ENCODE measurements around the gene GUK1.

Gene GUK1

DNA sequence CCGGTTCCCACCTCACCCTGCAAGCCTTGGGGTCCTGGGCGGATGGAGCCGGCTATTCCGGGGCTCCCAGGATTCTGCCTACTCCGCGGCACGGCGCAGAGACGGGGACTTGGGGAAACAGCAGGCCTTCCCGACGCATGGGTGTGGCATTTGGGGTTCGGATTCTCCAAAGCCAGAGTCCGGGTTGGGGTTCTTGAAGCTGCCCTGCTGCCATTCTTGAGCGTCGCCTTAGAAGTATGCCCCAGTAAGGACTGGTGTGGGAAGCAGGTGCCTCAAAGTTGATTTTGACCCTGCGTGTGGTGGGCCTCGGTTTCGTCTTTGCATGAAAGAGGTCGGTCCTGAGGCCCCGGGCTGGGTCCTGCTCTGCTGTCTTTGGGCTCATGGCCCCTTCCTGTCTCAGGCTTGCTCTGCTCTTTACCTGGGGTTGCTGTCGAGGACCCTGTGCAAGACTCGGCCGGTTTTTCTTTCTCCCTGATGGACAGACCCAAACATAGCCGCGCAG, 696 bp downstream of the GUK1 start:
- peak overlapping the region; percentile 98 for H3K9ac ChIP-seq (ENCODE audit: low read length)
- H3K36me3 ChIP-seq (ENCODE audit: control insufficient read depth, insufficient read depth, low read length, severe bottlenecking) = peaks cover 5% of the 10 kb centered on the region
- DNase-seq (ENCODE audit: low read depth) = no peak
- H3K27me3 ChIP-seq (replicated peaks; ENCODE audit: control insufficient read depth, insufficient read depth, low read length) = peaks cover 7% of the 10 kb centered on the region
- H3K4me1 ChIP-seq (ENCODE audit: control insufficient read depth, insufficient read depth, low read length) = peaks cover 31% of the 10 kb centered on the region
- peak overlapping the region; percentile 97 for H3K4me3 ChIP-seq (ENCODE audit: low read length)
- no peaks in the 10 kb centered on the region for H3K9me3 ChIP-seq (ENCODE audit: control insufficient read depth, low read length)

DNA sequence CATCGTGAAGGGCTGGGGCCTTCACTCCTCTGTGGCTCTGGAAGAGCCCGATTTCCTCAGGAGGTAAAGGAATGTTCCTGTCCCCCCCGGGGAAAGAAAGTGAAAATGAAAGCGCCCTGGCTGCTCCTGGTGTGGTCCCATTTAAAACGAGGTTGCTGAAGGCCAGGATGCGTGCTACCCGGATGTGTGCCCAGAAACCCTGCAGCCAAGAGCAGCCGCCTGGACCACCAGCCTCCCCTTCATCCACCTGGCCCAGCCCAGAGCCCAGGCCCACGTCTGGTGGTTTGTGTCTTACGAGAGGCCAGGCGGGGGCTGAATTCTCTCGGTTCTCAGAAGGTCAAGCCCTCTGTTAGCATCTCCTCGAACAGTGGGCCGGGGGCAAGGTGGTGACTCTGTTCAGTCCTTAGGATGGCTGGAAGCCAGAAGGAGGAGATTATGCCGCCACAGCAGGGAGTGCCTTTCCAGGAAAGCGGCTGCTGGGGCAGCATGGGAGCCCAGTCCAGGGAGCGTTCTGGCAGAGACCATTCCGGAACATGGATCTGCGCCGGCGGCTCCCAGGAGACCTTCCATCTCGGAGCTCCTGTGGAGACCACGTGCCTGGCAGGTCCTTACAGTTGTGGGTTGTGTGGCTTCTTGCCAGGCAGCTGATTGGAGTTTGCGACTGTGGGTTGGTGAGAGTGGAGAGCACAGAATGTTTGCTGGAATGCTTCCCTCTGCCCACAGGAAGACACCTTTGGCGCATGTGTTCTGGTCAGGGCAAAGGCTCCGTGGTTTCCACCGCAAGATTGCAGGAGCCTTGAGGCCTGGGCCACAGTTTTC, 1.4 kb downstream of the GUK1 start:
- Histone ChIP-seq H3K27me3 (replicated peaks; ENCODE audit: control insufficient read depth, insufficient read depth, low read length) (peaks cover 4% of the 10 kb centered on the region), H3K9me3 (ENCODE audit: control insufficient read depth, low read length) (no peaks in the 10 kb centered on the region), H3K9ac (ENCODE audit: low read length) (peak overlapping the region; percentile 98), H3K4me3 (ENCODE audit: low read length) (peak overlapping the region; percentile 97), H3K4me1 (ENCODE audit: control insufficient read depth, insufficient read depth, low read length) (peaks cover 31% of the 10 kb centered on the region), H3K36me3 (ENCODE audit: control insufficient read depth, insufficient read depth, low read length, severe bottlenecking) (peaks cover 8% of the 10 kb centered on the region)
- peak; percentile 40 for DNase-seq (ENCODE audit: low read depth)

DNA sequence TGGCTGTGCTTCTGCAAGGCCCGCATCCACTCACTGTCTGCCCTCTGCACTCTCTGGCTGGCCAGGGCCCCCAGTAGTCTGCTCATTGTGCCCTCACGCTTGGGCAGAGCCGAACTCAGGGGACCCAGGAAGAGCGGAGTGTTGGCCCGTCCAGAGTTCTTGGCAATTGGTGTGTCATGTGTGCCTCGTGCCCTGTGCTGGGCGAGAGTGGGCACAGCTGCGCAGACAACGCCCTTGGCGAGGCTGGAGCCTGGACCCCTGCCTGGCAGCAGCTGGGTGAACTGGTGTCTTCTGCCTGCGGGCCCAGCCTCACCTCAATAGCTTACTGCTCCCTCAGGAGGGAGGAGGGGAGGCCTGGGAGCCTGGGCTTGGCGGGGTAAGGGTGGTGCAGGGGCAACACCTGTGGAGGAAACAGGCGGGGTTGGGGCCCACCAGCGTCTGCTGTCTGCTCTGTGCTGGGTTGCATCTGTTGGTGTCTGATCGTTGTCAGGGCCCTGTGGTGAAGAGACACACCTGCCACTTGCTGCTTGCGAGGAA, 2.1 kb downstream of the GUK1 start:
- Histone ChIP-seq H3K9ac (ENCODE audit: low read length) (peak overlapping the region; percentile 98), H3K27me3 (replicated peaks; ENCODE audit: control insufficient read depth, insufficient read depth, low read length) (no peaks in the 10 kb centered on the region), H3K4me3 (ENCODE audit: low read length) (peak overlapping the region; percentile 97), H3K9me3 (ENCODE audit: control insufficient read depth, low read length) (no peaks in the 10 kb centered on the region), H3K36me3 (ENCODE audit: control insufficient read depth, insufficient read depth, low read length, severe bottlenecking) (peaks cover 13% of the 10 kb centered on the region), H3K4me1 (ENCODE audit: control insufficient read depth, insufficient read depth, low read length) (peaks cover 31% of the 10 kb centered on the region)
- DNase-seq (ENCODE audit: low read depth) = no peak

DNA sequence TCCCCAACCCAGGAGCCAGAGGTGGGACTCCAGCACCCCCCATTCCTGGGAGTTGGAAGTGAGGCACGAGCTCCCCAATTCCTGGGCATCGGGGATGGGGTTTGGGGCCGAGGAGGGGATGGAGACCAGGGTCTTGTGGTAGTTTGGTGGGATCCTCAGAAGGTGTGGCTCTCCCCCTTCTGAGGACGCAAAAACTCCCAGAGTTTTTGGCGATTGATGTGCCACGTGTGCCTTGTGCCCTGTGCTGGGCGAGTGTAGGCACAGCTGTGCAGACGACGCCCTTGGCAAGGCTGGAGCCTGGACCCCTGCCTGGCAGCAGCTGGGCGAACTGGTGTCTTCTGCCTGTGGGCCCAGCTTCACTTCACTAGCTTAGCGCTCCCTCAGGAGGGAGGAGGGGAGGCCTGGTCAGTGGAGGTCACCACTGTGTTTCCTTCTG, 2.6 kb downstream of the GUK1 start:
- H3K27me3 ChIP-seq (replicated peaks; ENCODE audit: control insufficient read depth, insufficient read depth, low read length) = no peaks in the 10 kb centered on the region
- peaks cover 18% of the 10 kb centered on the region for H3K36me3 ChIP-seq (ENCODE audit: control insufficient read depth, insufficient read depth, low read length, severe bottlenecking)
- H3K9ac ChIP-seq (ENCODE audit: low read length) = peak overlapping the region; percentile 98
- DNase-seq (ENCODE audit: low read depth) = no peak
- H3K4me1 ChIP-seq (ENCODE audit: control insufficient read depth, insufficient read depth, low read length) = peaks cover 31% of the 10 kb centered on the region
- H3K4me3 ChIP-seq (ENCODE audit: low read length) = peak overlapping the region; percentile 97
- no peaks in the 10 kb centered on the region for H3K9me3 ChIP-seq (ENCODE audit: control insufficient read depth, low read length)

DNA sequence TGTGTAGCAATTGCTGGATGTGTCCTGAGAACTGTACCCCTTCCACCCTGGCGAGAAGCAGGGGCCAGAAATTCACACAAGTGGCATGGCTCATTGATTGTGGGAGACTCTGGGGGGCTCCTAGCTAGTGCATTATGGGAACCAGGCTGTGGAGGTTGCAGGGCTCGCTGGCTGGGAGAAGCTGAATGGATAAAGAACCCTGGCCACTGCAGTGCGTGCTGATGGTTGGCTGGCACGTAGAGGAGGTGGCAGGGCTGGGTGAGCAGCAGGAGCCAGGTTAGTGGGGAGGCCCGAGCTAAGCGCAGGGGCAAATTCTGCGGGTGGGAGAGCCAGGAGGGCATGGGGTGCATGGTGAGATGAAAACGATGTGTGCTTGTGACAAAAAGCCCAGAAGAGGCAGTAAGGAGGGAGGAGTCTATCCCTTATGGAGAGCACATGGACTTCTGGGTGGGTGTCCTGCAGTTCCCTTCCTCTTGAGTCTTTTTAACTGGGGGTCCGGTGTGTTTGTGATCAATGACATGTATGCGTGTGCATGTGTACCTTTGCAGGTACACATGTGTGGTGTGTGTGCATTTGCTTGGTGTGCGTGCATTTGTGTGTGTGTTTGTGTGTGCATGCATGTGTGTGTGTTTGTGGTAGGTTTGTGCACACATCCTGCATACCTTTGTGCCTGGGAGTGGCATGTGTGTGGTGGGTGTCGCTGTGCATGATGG, 3.6 kb downstream of the GUK1 start:
- Histone ChIP-seq H3K27me3 (replicated peaks; ENCODE audit: control insufficient read depth, insufficient read depth, low read length) (no peaks in the 10 kb centered on the region), H3K9me3 (ENCODE audit: control insufficient read depth, low read length) (no peaks in the 10 kb centered on the region), H3K4me3 (ENCODE audit: low read length) (no peak overlapping the region)

DNA sequence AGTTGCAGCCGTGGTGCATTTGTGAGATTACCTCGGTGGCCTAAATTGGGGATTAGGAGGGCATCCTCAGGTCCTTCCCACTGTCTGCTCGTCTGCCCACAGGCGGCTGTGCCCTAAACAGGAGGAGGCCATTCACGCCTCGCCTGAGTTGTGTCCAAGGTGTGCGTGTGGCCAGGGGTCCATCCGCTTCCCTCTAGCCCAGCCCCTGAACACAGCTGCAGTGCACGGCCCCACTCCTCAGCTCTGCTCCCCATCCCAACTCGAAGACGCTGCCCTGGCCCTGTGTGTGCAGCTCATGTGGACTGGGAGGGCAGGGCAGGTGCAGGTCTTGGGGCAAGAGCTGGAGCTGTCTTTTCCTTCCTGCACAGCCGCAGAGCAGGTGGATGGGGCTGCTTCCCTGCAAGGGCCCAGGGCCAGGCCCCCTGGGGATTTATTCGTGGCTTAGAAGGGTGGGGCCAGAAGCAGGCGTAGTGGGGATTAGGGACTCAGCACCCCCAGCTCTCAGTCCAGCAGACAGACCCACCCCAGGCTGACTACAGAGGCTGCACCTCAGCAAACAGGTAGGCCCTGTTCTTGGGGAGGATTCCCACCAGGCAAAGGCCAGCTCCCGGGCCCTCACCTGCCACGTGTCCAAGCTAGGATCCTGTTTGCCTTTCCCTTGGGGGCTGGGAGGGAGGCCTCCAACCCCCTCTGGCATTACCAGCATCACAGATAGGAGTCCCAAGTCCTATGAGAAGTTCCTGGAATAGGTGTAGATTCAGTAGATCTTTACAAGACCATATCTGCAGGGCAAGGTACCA, 4.3 kb downstream of the GUK1 start:
- Histone ChIP-seq H3K4me3 (ENCODE audit: low read length) (no peak overlapping the region), H3K36me3 (ENCODE audit: control insufficient read depth, insufficient read depth, low read length, severe bottlenecking) (peaks cover 30% of the 10 kb centered on the region), H3K4me1 (ENCODE audit: control insufficient read depth, insufficient read depth, low read length) (peaks cover 42% of the 10 kb centered on the region), H3K27me3 (replicated peaks; ENCODE audit: control insufficient read depth, insufficient read depth, low read length) (no peaks in the 10 kb centered on the region), H3K9ac (ENCODE audit: low read length) (peak overlapping the region; percentile 26), H3K9me3 (ENCODE audit: control insufficient read depth, low read length) (no peaks in the 10 kb centered on the region)
- no peak for DNase-seq (ENCODE audit: low read depth)

More for the DNA sequence above, 3.6 kb downstream of the GUK1 start:
- peaks cover 26% of the 10 kb centered on the region for H3K36me3 ChIP-seq (ENCODE audit: control insufficient read depth, insufficient read depth, low read length, severe bottlenecking)
- DNase-seq (ENCODE audit: low read depth) = no peak
- H3K9ac ChIP-seq (ENCODE audit: low read length) = peak overlapping the region; percentile 98
- peaks cover 35% of the 10 kb centered on the region for H3K4me1 ChIP-seq (ENCODE audit: control insufficient read depth, insufficient read depth, low read length)

DNA sequence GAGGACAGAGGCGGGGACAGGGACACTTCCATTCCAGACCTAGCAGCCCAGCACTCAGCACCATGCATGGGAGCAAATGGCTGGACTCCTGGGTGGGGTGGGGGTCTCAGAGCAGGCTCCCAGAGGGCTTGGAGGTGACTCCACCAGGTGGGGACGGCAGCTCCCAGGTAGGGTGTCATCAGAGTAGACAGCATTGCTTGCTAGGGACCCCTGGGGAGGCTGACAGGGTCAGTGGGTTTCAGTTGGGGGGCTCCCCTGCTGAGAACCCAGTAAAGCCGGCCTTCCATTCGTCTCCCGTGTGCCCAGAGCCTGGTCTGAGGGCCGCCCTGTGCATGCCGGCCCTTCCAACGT, 4.9 kb downstream of the GUK1 start:
- no peak for DNase-seq (ENCODE audit: low read depth)
- Histone ChIP-seq H3K9ac (ENCODE audit: low read length) (no peak overlapping the region), H3K36me3 (ENCODE audit: control insufficient read depth, insufficient read depth, low read length, severe bottlenecking) (peaks cover 30% of the 10 kb centered on the region), H3K4me1 (ENCODE audit: control insufficient read depth, insufficient read depth, low read length) (peaks cover 47% of the 10 kb centered on the region), H3K9me3 (ENCODE audit: control insufficient read depth, low read length) (no peaks in the 10 kb centered on the region), H3K4me3 (ENCODE audit: low read length) (no peak overlapping the region), H3K27me3 (replicated peaks; ENCODE audit: control insufficient read depth, insufficient read depth, low read length) (no peaks in the 10 kb centered on the region)

DNA sequence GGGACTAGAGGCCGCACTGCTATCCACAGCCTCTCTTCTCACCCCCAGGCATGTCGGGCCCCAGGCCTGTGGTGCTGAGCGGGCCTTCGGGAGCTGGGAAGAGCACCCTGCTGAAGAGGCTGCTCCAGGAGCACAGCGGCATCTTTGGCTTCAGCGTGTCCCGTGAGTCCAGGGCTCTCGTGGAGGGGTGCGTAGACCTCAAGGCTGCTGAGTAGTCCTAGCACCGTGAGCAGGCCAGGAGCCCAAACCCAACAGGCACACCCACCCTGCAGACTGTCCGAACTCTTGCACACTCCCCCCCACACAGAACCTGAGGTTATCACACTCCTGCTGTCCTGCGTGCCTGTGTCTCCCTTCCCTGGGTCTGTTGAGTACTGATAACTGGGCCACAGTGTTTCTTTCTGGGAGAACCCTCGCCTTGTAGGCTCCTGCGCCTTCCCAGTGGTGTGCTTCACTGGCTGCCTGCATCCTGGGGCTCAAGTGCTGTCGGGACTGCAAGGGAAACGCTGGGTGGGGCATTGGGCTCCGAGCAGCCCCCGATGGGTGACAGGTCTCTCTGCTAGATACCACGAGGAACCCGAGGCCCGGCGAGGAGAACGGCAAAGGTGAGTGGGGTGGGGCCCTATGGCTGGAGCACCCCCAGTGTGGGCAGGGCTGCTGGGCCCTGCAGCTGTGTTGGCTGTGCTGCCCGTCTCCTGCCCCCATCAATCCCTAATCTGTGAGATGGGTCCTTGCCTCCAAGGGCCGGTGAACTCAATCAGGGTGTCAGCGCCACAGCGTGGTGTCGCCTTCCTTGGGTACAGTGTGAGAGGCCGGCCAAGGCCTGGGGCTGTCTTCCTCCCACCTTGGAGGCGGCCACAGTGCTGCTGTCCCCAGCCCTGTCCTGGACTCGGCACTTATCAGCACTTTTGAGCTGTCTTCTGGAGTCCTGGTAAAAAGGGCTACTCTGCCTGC, 5.7 kb downstream of the GUK1 start:
- Histone ChIP-seq H3K9me3 (ENCODE audit: control insufficient read depth, low read length) (no peaks in the 10 kb centered on the region), H3K4me3 (ENCODE audit: low read length) (no peak overlapping the region), H3K9ac (ENCODE audit: low read length) (peak overlapping the region; percentile 34), H3K4me1 (ENCODE audit: control insufficient read depth, insufficient read depth, low read length) (peaks cover 54% of the 10 kb centered on the region), H3K36me3 (ENCODE audit: control insufficient read depth, insufficient read depth, low read length, severe bottlenecking) (peaks cover 30% of the 10 kb centered on the region), H3K27me3 (replicated peaks; ENCODE audit: control insufficient read depth, insufficient read depth, low read length) (no peaks in the 10 kb centered on the region)
- DNase-seq (ENCODE audit: low read depth) = no peak

DNA sequence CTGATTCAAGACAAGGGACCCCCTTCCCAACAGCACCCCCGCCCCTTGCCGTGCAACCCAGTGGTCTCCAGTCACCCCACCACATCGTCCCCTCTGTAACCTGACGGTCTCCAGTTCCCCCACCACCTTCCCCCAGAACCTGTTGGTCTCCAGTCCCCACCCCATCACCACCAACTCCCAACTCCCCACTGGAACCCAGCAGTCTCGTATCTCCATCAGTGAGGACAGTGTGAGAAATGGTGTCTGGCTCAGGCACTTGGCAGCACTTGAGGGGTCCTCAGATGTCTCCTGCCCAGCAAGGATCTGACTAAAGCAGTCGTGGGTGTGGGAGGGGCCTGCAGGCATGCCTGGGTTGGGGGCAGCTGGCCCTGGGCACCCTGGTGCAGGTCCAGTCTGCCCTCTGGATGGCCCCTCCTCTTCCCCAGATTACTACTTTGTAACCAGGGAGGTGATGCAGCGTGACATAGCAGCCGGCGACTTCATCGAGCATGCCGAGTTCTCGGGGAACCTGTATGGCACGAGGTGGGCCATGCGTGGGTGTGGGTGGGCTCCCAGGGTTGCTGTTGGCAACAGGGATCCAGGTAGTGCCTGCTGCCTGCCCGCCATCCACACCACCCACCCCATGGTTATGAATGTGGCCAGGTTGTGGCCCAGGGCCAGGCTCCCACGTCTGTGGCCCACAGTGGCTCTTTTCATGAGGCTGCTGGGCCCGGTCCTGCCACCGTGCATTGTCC, 6.5 kb downstream of the GUK1 start:
- H3K9ac ChIP-seq (ENCODE audit: low read length) = no peak overlapping the region
- H3K36me3 ChIP-seq (ENCODE audit: control insufficient read depth, insufficient read depth, low read length, severe bottlenecking) = peaks cover 30% of the 10 kb centered on the region
- DNase-seq (ENCODE audit: low read depth) = no peak
- no peaks in the 10 kb centered on the region for H3K9me3 ChIP-seq (ENCODE audit: control insufficient read depth, low read length)
- H3K4me3 ChIP-seq (ENCODE audit: low read length) = no peak overlapping the region
- no peaks in the 10 kb centered on the region for H3K27me3 ChIP-seq (replicated peaks; ENCODE audit: control insufficient read depth, insufficient read depth, low read length)
- H3K4me1 ChIP-seq (ENCODE audit: control insufficient read depth, insufficient read depth, low read length) = peaks cover 55% of the 10 kb centered on the region

Data from adipocyte (in vitro differentiated cells).